CD4-positive, alpha-beta T cell treated with Interleukin-4 for 4 hours (primary cell): ENCODE data around the gene PM20D1.
"Not testable (repeated sequence)": the region's sequence is repeated elsewhere in the genome, so short reads cannot be mapped to it uniquely, and the experiment has no call there.

Experiments
- DNase-seq: peaks from one replicate; pipeline ENCODE4 v3.0.0-alpha.2; 2020

PM20D1 gene

GRCh38 chr1:205840146-205840923, 9.6 kb downstream of the PM20D1 start:
- no peak for DNase-seq

GRCh38 chr1:205837382-205837970, 12.5 kb downstream of the PM20D1 start:
- DNase-seq, result no peak

- DNase-seq, result no peak
Measured at GRCh38 chr1:205834751-205835150, 15.2 kb downstream of the PM20D1 start.

- no peak for DNase-seq
Measured at GRCh38 chr1:205832326-205832751, 17.6 kb downstream of the PM20D1 start.

GRCh38 chr1:205827623-205828022, 22.3 kb downstream of the PM20D1 start:
- DNase-seq, result no peak

GRCh38 chr1:205826995-205827394, 22.9 kb downstream of the PM20D1 start:
- no peak for DNase-seq

GRCh38 chr1:205826016-205826806, 23.7 kb downstream of the PM20D1 start:
- DNase-seq, result no peak

GRCh38 chr1:205824180-205824579, 25.8 kb downstream of the PM20D1 start:
- peak; percentile 8 for DNase-seq

- not testable (repeated sequence) for DNase-seq
Measured at GRCh38 chr1:205823260-205823659, 26.7 kb downstream of the PM20D1 start.

- DNase-seq, result no peak
Measured at GRCh38 chr1:205822397-205822796, 27.5 kb downstream of the PM20D1 start.

- no peak for DNase-seq
Measured at GRCh38 chr1:205817988-205818387, 31.9 kb downstream of the PM20D1 start.

- DNase-seq, result no peak
Measured at GRCh38 chr1:205817364-205817763, 32.6 kb downstream of the PM20D1 start.

- DNase-seq, result peak; percentile 17
Measured at GRCh38 chr1:205813755-205814058, 36.2 kb downstream of the PM20D1 start.

GRCh38 chr1:205812878-205813754, 36.8 kb downstream of the PM20D1 start, which contains the start of gene SLC41A1:
Gene SLC41A1, minus strand, starts transcription at chr1:205813198. Its CDS starts 2,757 bp downstream, at chr1:205810441.
- peak; percentile 94 for DNase-seq

GRCh38 chr1:205812271-205812877, 37.6 kb downstream of the PM20D1 start:
- DNase-seq, result no peak

GRCh38 chr1:205811660-205812059, 38.3 kb downstream of the PM20D1 start:
- no peak for DNase-seq

- DNase-seq, result no peak
Measured at GRCh38 chr1:205810448-205811157, 39.3 kb downstream of the PM20D1 start.

- DNase-seq, result no peak
Measured at GRCh38 chr1:205809942-205810345, 40.0 kb downstream of the PM20D1 start.

GRCh38 chr1:205809469-205809868, 40.5 kb downstream of the PM20D1 start:
- DNase-seq, result no peak

GRCh38 chr1:205805082-205805711, 44.7 kb downstream of the PM20D1 start:
- DNase-seq, result no peak

- DNase-seq, result no peak
Measured at GRCh38 chr1:205804605-205805004, 45.3 kb downstream of the PM20D1 start.
